ENCODE results near the gene SPATA1. TPM values are rescaled to one million over a fixed set of nuclear protein-coding genes. Genes with fewer than 3 reads are reported as not detected.

The SPATA1 gene
- total RNA-seq, 2 experiments from 2014 or later, result 1.4 to 4.8 TPM

DNA sequence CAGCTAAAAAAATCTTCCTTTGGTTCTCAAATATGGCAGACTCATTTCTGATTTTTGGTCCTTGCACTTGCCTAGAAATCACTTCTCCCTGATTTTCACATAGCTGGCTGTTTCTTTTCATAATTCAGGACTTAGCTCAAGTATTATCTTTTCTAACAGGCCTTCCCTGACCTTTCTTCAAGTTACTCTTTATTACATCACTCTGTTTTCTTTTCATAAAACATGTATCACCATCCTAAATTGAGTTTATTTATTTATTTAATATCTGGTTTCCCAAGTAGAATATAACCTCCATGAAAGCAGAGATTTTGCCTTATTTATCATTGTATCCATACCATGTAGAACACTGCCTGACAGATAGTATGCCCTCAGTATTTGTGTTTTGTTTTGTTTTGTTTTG lies 18.4 kb downstream of the SPATA1 start:
- H3K4me2 ChIP-seq (ENCODE audit: low read length), result no peak overlapping the region
- TF ChIP-seq, protein P1, sequence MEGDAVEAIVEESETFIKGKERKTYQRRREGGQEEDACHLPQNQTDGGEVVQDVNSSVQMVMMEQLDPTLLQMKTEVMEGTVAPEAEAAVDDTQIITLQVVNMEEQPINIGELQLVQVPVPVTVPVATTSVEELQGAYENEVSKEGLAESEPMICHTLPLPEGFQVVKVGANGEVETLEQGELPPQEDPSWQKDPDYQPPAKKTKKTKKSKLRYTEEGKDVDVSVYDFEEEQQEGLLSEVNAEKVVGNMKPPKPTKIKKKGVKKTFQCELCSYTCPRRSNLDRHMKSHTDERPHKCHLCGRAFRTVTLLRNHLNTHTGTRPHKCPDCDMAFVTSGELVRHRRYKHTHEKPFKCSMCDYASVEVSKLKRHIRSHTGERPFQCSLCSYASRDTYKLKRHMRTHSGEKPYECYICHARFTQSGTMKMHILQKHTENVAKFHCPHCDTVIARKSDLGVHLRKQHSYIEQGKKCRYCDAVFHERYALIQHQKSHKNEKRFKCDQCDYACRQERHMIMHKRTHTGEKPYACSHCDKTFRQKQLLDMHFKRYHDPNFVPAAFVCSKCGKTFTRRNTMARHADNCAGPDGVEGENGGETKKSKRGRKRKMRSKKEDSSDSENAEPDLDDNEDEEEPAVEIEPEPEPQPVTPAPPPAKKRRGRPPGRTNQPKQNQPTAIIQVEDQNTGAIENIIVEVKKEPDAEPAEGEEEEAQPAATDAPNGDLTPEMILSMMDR (conservative IDR thresholded peaks at IDR 0.05; ENCODE audit: low read length), result no peak
- no peak for TF ChIP-seq EZH2phosphoT487 (IDR thresholded peaks at IDR 0.05; ENCODE audit: borderline replicate concordance, low read depth, low read length)
- ChIA-PET POLR2A (interaction anchor here (0.7 to 0.9 kb wide), 2 partner anchors 8 to 18 kb away, joined by 3 read pairs; partner anchors contain the start of genes GNG5 and SPATA1), CTCF (ENCODE audit: unreplicated experiment) (no interaction called here)
- no peaks in the 10 kb centered on the region; the same call in 1 of the 2 replicates for H4K20me1 ChIP-seq (ENCODE audit: insufficient read depth, low read length)
- no peak for DNase-seq (ENCODE audit: low spot score)
- intact Hi-C loops (cut with micrococcal nuclease; ENCODE audit: unreplicated experiment), result no loop called here
- no peaks in the 10 kb centered on the region for H3K36me3 ChIP-seq (ENCODE audit: insufficient read depth, low read length)
- no peak overlapping the region for H3K4me3 ChIP-seq (ENCODE audit: low read depth, low read length, poor library complexity, severe bottlenecking)
- H3K27ac ChIP-seq (ENCODE audit: low read depth, low read length, poor library complexity, severe bottlenecking), result no peak overlapping the region
- no peaks in the 10 kb centered on the region for H3K79me2 ChIP-seq (ENCODE audit: insufficient read depth, low read depth, low read length)
- no peaks in the 10 kb centered on the region for H3K9me2 ChIP-seq (ENCODE audit: insufficient read depth, low read length)
- no TSS peak for BruUV-seq (replicated peaks)
- H2AFZ ChIP-seq (ENCODE audit: low read length), result no peak overlapping the region
- no peaks in the 10 kb centered on the region for H3K4me1 ChIP-seq (ENCODE audit: insufficient read depth, low read length, poor library complexity, severe bottlenecking)
- no peaks in the 10 kb centered on the region for H3K9me3 ChIP-seq (ENCODE audit: low read length)

- no peaks in the 10 kb centered on the region for H3K4me1 ChIP-seq (ENCODE audit: insufficient read depth, low read length, poor library complexity, severe bottlenecking)
- no peak overlapping the region for H3K4me3 ChIP-seq (ENCODE audit: low read depth, low read length, poor library complexity, severe bottlenecking)
- no peak for DNase-seq (ENCODE audit: low spot score)
- H3K36me3 ChIP-seq (ENCODE audit: insufficient read depth, low read length), result no peaks in the 10 kb centered on the region
- intact Hi-C loops (cut with micrococcal nuclease; ENCODE audit: unreplicated experiment), result no loop called here
- no TSS peak for BruUV-seq (replicated peaks)
- no peak for TF ChIP-seq EZH2phosphoT487 (IDR thresholded peaks at IDR 0.05; ENCODE audit: borderline replicate concordance, low read depth, low read length)
- TF ChIP-seq, protein P1 (conservative IDR thresholded peaks at IDR 0.05; ENCODE audit: low read length), result no peak
- no peaks in the 10 kb centered on the region; the same call in 1 of the 2 replicates for H4K20me1 ChIP-seq (ENCODE audit: insufficient read depth, low read length)
- ChIA-PET POLR2A (interaction anchor here (0.6 to 1.5 kb wide), 3 partner anchors 18 to 71 kb away, joined by 3 to 4 read pairs (median 3); no protein-coding TSS in a partner anchor), CTCF (ENCODE audit: unreplicated experiment) (no interaction called here)
- no peaks in the 10 kb centered on the region for H3K79me2 ChIP-seq (ENCODE audit: insufficient read depth, low read depth, low read length)
- H3K4me2 ChIP-seq (ENCODE audit: low read length), result no peak overlapping the region
- no peaks in the 10 kb centered on the region for H3K9me2 ChIP-seq (ENCODE audit: insufficient read depth, low read length)
- H3K9me3 ChIP-seq (ENCODE audit: low read length), result no peaks in the 10 kb centered on the region
- H3K27ac ChIP-seq (ENCODE audit: low read depth, low read length, poor library complexity, severe bottlenecking), result no peak overlapping the region
- no peak overlapping the region for H2AFZ ChIP-seq (ENCODE audit: low read length)
Measured at GRCh38 chr1:84525779-84526178, 19.6 kb downstream of the SPATA1 start.

- H3K9me3 ChIP-seq (ENCODE audit: low read length), result no peaks in the 10 kb centered on the region
- H3K79me2 ChIP-seq (ENCODE audit: insufficient read depth, low read depth, low read length), result no peaks in the 10 kb centered on the region
- CTCF ChIA-PET (ENCODE audit: unreplicated experiment), result no interaction called here
- H4K20me1 ChIP-seq (ENCODE audit: insufficient read depth, low read length), result no peaks in the 10 kb centered on the region
- no peak overlapping the region for H3K4me3 ChIP-seq (ENCODE audit: low read depth, low read length, poor library complexity, severe bottlenecking)
- BruUV-seq (replicated peaks), result no TSS peak
- no peaks in the 10 kb centered on the region for H3K9me2 ChIP-seq (ENCODE audit: insufficient read depth, low read length)
- no peaks in the 10 kb centered on the region for H3K36me3 ChIP-seq (ENCODE audit: insufficient read depth, low read length)
- no peak overlapping the region for H3K4me2 ChIP-seq (ENCODE audit: low read length)
- intact Hi-C loops (cut with micrococcal nuclease; ENCODE audit: unreplicated experiment), result no loop called here
- no peaks in the 10 kb centered on the region for H3K4me1 ChIP-seq (ENCODE audit: insufficient read depth, low read length, poor library complexity, severe bottlenecking)
- H3K27ac ChIP-seq (ENCODE audit: low read depth, low read length, poor library complexity, severe bottlenecking), result no peak overlapping the region
- POLR2A ChIA-PET, result no interaction called here
- TF ChIP-seq EZH2phosphoT487 (IDR thresholded peaks at IDR 0.05; ENCODE audit: borderline replicate concordance, low read depth, low read length), result no peak
- TF ChIP-seq, protein P1 (conservative IDR thresholded peaks at IDR 0.05; ENCODE audit: low read length), result no peak
- DNase-seq (ENCODE audit: low spot score), result no peak
- H2AFZ ChIP-seq (ENCODE audit: low read length), result no peak overlapping the region
Measured at GRCh38 chr1:84538599-84538998, 32.4 kb downstream of the SPATA1 start.

Data from OCI-LY7 (cell line).